ENCODE measurements around the gene U2AF2. TPM values are rescaled to one million over a fixed set of nuclear protein-coding genes. Genes with fewer than 3 reads are reported as not detected.
A peak's percentile ranks its signal among the peaks of the same experiment; 100 is the strongest.

The U2AF2 gene
- total RNA-seq, 1 experiment from 2014 or later, result 321 TPM

DNA sequence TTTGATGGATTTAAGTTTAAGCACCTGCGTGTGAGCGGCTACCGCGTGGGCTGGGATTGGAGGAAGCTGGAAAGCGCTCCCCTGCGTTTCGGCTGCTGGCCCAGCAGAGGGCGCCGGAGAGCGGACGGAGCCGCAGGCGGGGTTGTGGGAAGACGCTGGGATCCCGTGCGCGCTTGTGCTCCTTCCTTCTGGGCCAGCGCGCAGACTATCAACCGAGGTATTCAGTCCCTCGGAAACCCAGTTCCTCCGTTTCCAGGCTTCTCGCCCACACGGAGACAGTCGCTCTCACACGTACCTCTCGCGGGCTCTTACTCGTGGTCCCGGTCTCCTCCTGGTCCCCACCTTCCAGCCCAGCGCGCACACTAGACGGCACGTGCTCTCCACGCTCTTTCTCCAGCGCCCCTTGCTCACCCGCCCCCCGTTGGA, 49.0 kb downstream of the U2AF2 start:
- Histone ChIP-seq H3K14ac (ENCODE audit: insufficient read depth, low read length) (no peak overlapping the region), H3K9me3 (ENCODE audit: control insufficient read depth, low read depth, low read length) (no peaks in the 10 kb centered on the region), H3K4me2 (ENCODE audit: insufficient read depth, insufficient read length, low read length) (no peak overlapping the region), H3K4me1 (ENCODE audit: insufficient read depth, low read length) (no peaks in the 10 kb centered on the region), H2AFZ (ENCODE audit: low read length) (no peak overlapping the region), H2BK5ac (ENCODE audit: insufficient read length, low read length) (no peak overlapping the region), H3T11ph (ENCODE audit: low read length) (no peak overlapping the region), H3K56ac (ENCODE audit: insufficient read length, low read depth, low read length) (no peak overlapping the region), H3K18ac (ENCODE audit: insufficient read length, low read depth, low read length) (no peak overlapping the region), H2BK12ac (ENCODE audit: insufficient read length, low read depth, low read length) (no peak overlapping the region), H3K23me2 (ENCODE audit: insufficient read length, low read depth, low read length, poor library complexity, severe bottlenecking) (no peaks in the 10 kb centered on the region), H3K4ac (ENCODE audit: low read depth, low read length) (no peak overlapping the region), H2BK15ac (ENCODE audit: low read depth, low read length) (no peak overlapping the region), H4K91ac (ENCODE audit: insufficient read length, low read depth, low read length) (no peak overlapping the region), H3K79me2 (ENCODE audit: insufficient read depth, low read length) (no peaks in the 10 kb centered on the region), H3K27ac (ENCODE audit: insufficient read length, low read depth, low read length) (no peak overlapping the region), H4K20me1 (ENCODE audit: control insufficient read depth, insufficient read depth, insufficient read length) (no peaks in the 10 kb centered on the region), H2AK5ac (ENCODE audit: insufficient read length, low read length) (no peak overlapping the region), H3K9ac (ENCODE audit: extremely low read depth, insufficient read length, low read length) (no peak overlapping the region), H4K8ac (replicated peaks; ENCODE audit: insufficient read length, low read depth, low read length) (no peak overlapping the region), H2BK120ac (ENCODE audit: low read depth, low read length, poor library complexity, severe bottlenecking) (no peak overlapping the region), H4K5ac (ENCODE audit: insufficient read length, low read depth, low read length) (no peak overlapping the region), H3K27me3 (ENCODE audit: insufficient read depth, low read length) (no peaks in the 10 kb centered on the region), H3K23ac (ENCODE audit: insufficient read length, low read depth, low read length) (no peak overlapping the region), H2BK20ac (ENCODE audit: low read depth, low read length, poor library complexity, severe bottlenecking) (no peak overlapping the region), H3K79me1 (ENCODE audit: insufficient read depth, low read depth, low read length, poor library complexity, severe bottlenecking) (no peaks in the 10 kb centered on the region)
- no peak overlapping the region; a peak in 1 of 5 replicates for H3K4me3 Mint-ChIP-seq
- H3K4me1 Mint-ChIP-seq, result no peaks in the 10 kb centered on the region
- WGBS (ENCODE audit: extremely low coverage, insufficient read length, low lambda C conversion rate), result no CpG with 5 or more reads among the region's 38 CpGs
- TF ChIP-seq, protein P1, sequence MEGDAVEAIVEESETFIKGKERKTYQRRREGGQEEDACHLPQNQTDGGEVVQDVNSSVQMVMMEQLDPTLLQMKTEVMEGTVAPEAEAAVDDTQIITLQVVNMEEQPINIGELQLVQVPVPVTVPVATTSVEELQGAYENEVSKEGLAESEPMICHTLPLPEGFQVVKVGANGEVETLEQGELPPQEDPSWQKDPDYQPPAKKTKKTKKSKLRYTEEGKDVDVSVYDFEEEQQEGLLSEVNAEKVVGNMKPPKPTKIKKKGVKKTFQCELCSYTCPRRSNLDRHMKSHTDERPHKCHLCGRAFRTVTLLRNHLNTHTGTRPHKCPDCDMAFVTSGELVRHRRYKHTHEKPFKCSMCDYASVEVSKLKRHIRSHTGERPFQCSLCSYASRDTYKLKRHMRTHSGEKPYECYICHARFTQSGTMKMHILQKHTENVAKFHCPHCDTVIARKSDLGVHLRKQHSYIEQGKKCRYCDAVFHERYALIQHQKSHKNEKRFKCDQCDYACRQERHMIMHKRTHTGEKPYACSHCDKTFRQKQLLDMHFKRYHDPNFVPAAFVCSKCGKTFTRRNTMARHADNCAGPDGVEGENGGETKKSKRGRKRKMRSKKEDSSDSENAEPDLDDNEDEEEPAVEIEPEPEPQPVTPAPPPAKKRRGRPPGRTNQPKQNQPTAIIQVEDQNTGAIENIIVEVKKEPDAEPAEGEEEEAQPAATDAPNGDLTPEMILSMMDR (conservative IDR thresholded peaks at IDR 0.05), result peak; percentile 81
- no peak overlapping the region for H3K27ac Mint-ChIP-seq
- DNase-seq, result peak; percentile 77
- peaks cover 27% of the 10 kb centered on the region for H3K27me3 Mint-ChIP-seq (ENCODE audit: low read depth)
- H3K36me3 Mint-ChIP-seq (ENCODE audit: insufficient read depth in 1 of 3, low read depth in 3 of 3), result peaks cover 33 to 54% (median 50%) of the 10 kb centered on the region in 3 experiments
- H3K9me3 Mint-ChIP-seq, result peaks cover 44 to 75% of the 10 kb centered on the region in 2 experiments
